NOMO-1 treated with DMSO at 0.1 percent for 48 hours (cell line): ENCODE measurements around the gene CDC42EP1.
A peak's percentile ranks its signal among the peaks of the same experiment; 100 is the strongest.
"Not testable (repeated sequence)": the region's sequence is repeated elsewhere in the genome, so short reads cannot be mapped to it uniquely, and the experiment has no call there.

Experiments
- DNase-seq: peaks from one replicate; lab custom pipeline; 2025; ENCODE audit not compliant: unreplicated experiment; lab: John Stamatoyannopoulos, UW

CDC42EP1 gene

GRCh38 chr22:37578002-37578401 lies 17.7 kb downstream of the CDC42EP1 start:
- no peak for DNase-seq

- no peak for DNase-seq
Measured at GRCh38 chr22:37581504-37581903, 21.2 kb downstream of the CDC42EP1 start.

- DNase-seq: no peak
Measured at GRCh38 chr22:37582526-37582925, 22.2 kb downstream of the CDC42EP1 start.

- DNase-seq: no peak
Measured at GRCh38 chr22:37588546-37589215, 28.4 kb downstream of the CDC42EP1 start.

- no peak for DNase-seq
Measured at GRCh38 chr22:37589636-37590035, 29.4 kb downstream of the CDC42EP1 start.

GRCh38 chr22:37591081-37591480 lies 30.8 kb downstream of the CDC42EP1 start:
- DNase-seq: not testable (repeated sequence)

GRCh38 chr22:37591823-37592404 lies 31.6 kb downstream of the CDC42EP1 start:
- no peak for DNase-seq

GRCh38 chr22:37594237-37594636 lies 34.0 kb downstream of the CDC42EP1 start:
- DNase-seq: no peak

GRCh38 chr22:37599153-37599552 lies 38.9 kb downstream of the CDC42EP1 start:
- no peak for DNase-seq

- no peak for DNase-seq
Measured at GRCh38 chr22:37601203-37601539, 40.9 kb downstream of the CDC42EP1 start.

- DNase-seq: peak; percentile 99
Measured at GRCh38 chr22:37601540-37602442, 41.5 kb downstream of the CDC42EP1 start.

- DNase-seq: not testable (repeated sequence)
Measured at GRCh38 chr22:37602546-37603277, 42.4 kb downstream of the CDC42EP1 start.

- DNase-seq: no peak
Measured at GRCh38 chr22:37604074-37604473, 43.8 kb downstream of the CDC42EP1 start.

- no peak for DNase-seq
Measured at GRCh38 chr22:37604875-37605274, 44.6 kb downstream of the CDC42EP1 start.

- peak; percentile 41 for DNase-seq
Measured at GRCh38 chr22:37607010-37607934, 47.0 kb downstream of the CDC42EP1 start.

- DNase-seq: peak; percentile 38
Measured at GRCh38 chr22:37607935-37608476, 47.7 kb downstream of the CDC42EP1 start.

GRCh38 chr22:37608477-37609239 lies 48.4 kb downstream of the CDC42EP1 start, which contains the start of gene GGA1:
TSS of gene GGA1 (plus strand) at chr22:37608834. CDS start at chr22:37608861, 27 bp downstream.
- DNase-seq: peak; percentile 99

- DNase-seq: no peak
Measured at GRCh38 chr22:37609240-37610152, 49.2 kb downstream of the CDC42EP1 start.
